ENCODE data around the gene S100A11. TPM values are rescaled to one million over a fixed set of nuclear protein-coding genes. Genes with fewer than 3 reads are reported as not detected.

Gene S100A11
- total RNA-seq, 1 donor from 2014 or later = 295 TPM

DNA sequence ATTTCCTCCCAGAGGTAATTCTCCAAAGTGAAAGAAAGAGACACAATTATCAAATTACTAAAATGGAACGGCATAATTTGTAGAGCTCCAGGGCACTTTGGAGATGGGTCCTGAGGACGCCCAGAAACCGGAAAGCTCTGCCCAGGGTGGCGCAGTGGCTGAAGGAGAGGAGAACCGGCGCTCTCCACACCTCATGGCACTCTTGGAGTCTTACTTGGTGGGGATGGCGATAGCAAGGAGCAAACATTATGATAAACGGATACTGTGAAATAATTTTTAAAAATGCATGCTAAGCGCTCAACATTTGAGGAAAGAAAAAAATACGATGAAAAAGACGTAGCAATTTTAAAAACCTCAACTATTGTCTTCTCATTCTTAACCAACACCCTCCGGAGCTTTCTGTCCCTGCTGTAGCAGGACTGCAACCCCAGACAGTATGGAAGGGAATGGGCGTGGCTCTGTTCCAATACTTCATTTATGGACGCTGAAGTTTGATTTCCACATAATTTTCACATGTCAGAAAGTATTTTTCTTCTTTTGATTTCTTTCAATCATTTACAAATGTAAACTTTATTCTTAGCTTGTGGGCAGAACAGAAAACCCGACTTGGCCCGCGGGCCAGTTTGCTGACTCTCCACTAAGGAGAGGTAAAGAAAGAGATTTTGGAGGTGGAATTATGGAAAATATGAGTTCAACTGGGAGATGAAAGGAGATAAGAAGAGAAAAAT lies 1.1 kb downstream of the S100A11 start:
- Mint-ChIP-seq H3K9me3 (no peaks in the 10 kb centered on the region), H3K27ac (peak overlapping the region; percentile 97), H3K27me3 (ENCODE audit: low read depth) (no peaks in the 10 kb centered on the region), H3K4me3 (ENCODE audit: low read depth) (peak overlapping the region; percentile 99), H3K36me3 (ENCODE audit: low read depth) (peaks cover 53% of the 10 kb centered on the region), H3K4me1 (ENCODE audit: low read depth) (peaks cover 28% of the 10 kb centered on the region)
- intact Hi-C loops (cut with micrococcal nuclease) = loop anchor here (1.0 to 10.0 kb wide), 4 partner anchors 13 to 581 kb away; partner anchors contain the start of gene POGZ
- no peak for DNase-seq (ENCODE audit: low spot score)

GRCh38 chr1:152034654-152035538 lies 1.9 kb downstream of the S100A11 start:
- DNase-seq (ENCODE audit: low spot score) = peak; percentile 66
- Mint-ChIP-seq H3K27me3 (ENCODE audit: low read depth) (no peaks in the 10 kb centered on the region), H3K4me1 (ENCODE audit: low read depth) (peaks cover 32% of the 10 kb centered on the region), H3K9me3 (no peaks in the 10 kb centered on the region), H3K4me3 (ENCODE audit: low read depth) (peak overlapping the region; percentile 99), H3K36me3 (ENCODE audit: low read depth) (peaks cover 58% of the 10 kb centered on the region), H3K27ac (peak overlapping the region; percentile 97)
- intact Hi-C loops (cut with micrococcal nuclease) = loop anchor here (1.0 to 10.0 kb wide), 4 partner anchors 13 to 580 kb away; partner anchors contain the start of gene POGZ

DNA sequence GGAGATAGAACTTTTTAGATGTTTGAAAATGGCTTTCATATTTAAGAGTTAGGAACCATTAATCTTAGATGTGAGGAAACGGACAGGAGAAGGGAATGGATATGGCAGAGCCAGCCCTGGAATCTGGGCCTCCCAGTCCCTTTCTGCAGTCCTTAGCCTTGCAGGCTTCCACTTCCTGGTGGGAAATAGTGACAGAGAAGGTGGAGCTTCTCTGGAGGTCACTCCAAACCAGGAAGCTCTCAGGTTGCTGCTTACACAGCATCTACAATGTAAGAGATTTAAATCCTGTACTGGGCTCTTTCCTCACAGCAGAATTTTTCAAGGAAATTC lies 2.5 kb downstream of the S100A11 start:
- Mint-ChIP-seq H3K9me3 (no peaks in the 10 kb centered on the region), H3K4me1 (ENCODE audit: low read depth) (peaks cover 36% of the 10 kb centered on the region), H3K4me3 (ENCODE audit: low read depth) (peak overlapping the region; percentile 99), H3K27ac (peak overlapping the region; percentile 97), H3K27me3 (ENCODE audit: low read depth) (no peaks in the 10 kb centered on the region), H3K36me3 (ENCODE audit: low read depth) (peaks cover 63% of the 10 kb centered on the region)
- no peak for DNase-seq (ENCODE audit: low spot score)
- intact Hi-C loops (cut with micrococcal nuclease) = loop anchor here (2.0 to 10.0 kb wide), 3 partner anchors 39 to 579 kb away; partner anchors contain the start of gene POGZ

GRCh38 chr1:152029929-152030211 lies 6.9 kb downstream of the S100A11 start:
- H3K4me3 Mint-ChIP-seq (ENCODE audit: low read depth) = no peak overlapping the region
- DNase-seq (ENCODE audit: low spot score) = no peak
- H3K4me1 Mint-ChIP-seq (ENCODE audit: low read depth) = peaks cover 37% of the 10 kb centered on the region
- no peak overlapping the region for H3K27ac Mint-ChIP-seq
- intact Hi-C loops (cut with micrococcal nuclease) = loop anchor here (10.0 kb wide), 1 partner anchor 575 kb away; the partner anchor contains the start of gene POGZ
- H3K9me3 Mint-ChIP-seq = no peaks in the 10 kb centered on the region
- H3K36me3 Mint-ChIP-seq (ENCODE audit: low read depth) = peaks cover 56% of the 10 kb centered on the region
- no peaks in the 10 kb centered on the region for H3K27me3 Mint-ChIP-seq (ENCODE audit: low read depth)

- Mint-ChIP-seq H3K36me3 (ENCODE audit: low read depth) (peaks cover 53% of the 10 kb centered on the region), H3K27me3 (ENCODE audit: low read depth) (no peaks in the 10 kb centered on the region), H3K9me3 (no peaks in the 10 kb centered on the region), H3K27ac (peak overlapping the region; percentile 14), H3K4me1 (ENCODE audit: low read depth) (peaks cover 33% of the 10 kb centered on the region), H3K4me3 (ENCODE audit: low read depth) (no peak overlapping the region)
- intact Hi-C loops (cut with micrococcal nuclease) = no loop called here
- DNase-seq (ENCODE audit: low spot score) = no peak
Observed at GRCh38 chr1:152029144-152029928, 7.5 kb downstream of the S100A11 start.

GRCh38 chr1:152026895-152027294 lies 9.9 kb downstream of the S100A11 start:
- intact Hi-C loops (cut with micrococcal nuclease) = no loop called here
- H3K9me3 Mint-ChIP-seq = no peaks in the 10 kb centered on the region
- no peak for DNase-seq (ENCODE audit: low spot score)
- peaks cover 5% of the 10 kb centered on the region for H3K27me3 Mint-ChIP-seq (ENCODE audit: low read depth)
- H3K4me3 Mint-ChIP-seq (ENCODE audit: low read depth) = no peak overlapping the region
- H3K36me3 Mint-ChIP-seq (ENCODE audit: low read depth) = peaks cover 29% of the 10 kb centered on the region
- no peak overlapping the region for H3K27ac Mint-ChIP-seq
- peaks cover 21% of the 10 kb centered on the region for H3K4me1 Mint-ChIP-seq (ENCODE audit: low read depth)

- H3K27ac Mint-ChIP-seq = no peak overlapping the region
- no peak overlapping the region for H3K4me3 Mint-ChIP-seq (ENCODE audit: low read depth)
- H3K9me3 Mint-ChIP-seq = no peaks in the 10 kb centered on the region
- intact Hi-C loops (cut with micrococcal nuclease) = no loop called here
- peaks cover 7% of the 10 kb centered on the region for H3K4me1 Mint-ChIP-seq (ENCODE audit: low read depth)
- peaks cover 7% of the 10 kb centered on the region for H3K27me3 Mint-ChIP-seq (ENCODE audit: low read depth)
- H3K36me3 Mint-ChIP-seq (ENCODE audit: low read depth) = peaks cover 7% of the 10 kb centered on the region
- no peak for DNase-seq (ENCODE audit: low spot score)
Observed at GRCh38 chr1:152024223-152024622, 12.6 kb downstream of the S100A11 start.

DNA sequence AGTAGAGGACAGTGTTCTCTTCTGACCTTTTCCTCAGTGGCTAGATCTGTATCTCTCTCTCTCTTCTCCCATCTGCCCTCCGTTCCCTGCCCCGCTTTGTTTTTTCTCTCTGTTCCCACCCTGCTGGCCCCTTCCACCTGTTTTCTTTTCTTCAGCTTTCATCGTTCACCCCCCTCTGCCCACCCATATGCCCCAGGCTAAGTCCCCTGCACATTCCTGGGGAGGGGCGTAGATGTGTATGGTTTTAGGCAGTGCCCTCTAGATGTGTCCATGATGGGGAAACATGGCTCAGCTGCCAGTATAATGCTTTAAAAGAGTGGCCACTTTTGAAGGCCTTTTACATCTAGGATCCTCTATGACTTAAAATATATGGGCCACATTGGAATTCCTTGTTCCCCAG lies 13.6 kb downstream of the S100A11 start:
- Mint-ChIP-seq H3K4me3 (ENCODE audit: low read depth) (no peak overlapping the region), H3K36me3 (ENCODE audit: low read depth) (no peaks in the 10 kb centered on the region), H3K4me1 (ENCODE audit: low read depth) (peaks cover 2% of the 10 kb centered on the region), H3K27me3 (ENCODE audit: low read depth) (peaks cover 7% of the 10 kb centered on the region), H3K9me3 (no peaks in the 10 kb centered on the region), H3K27ac (no peak overlapping the region)
- intact Hi-C loops (cut with micrococcal nuclease) = no loop called here
- no peak for DNase-seq (ENCODE audit: low spot score)

DNA sequence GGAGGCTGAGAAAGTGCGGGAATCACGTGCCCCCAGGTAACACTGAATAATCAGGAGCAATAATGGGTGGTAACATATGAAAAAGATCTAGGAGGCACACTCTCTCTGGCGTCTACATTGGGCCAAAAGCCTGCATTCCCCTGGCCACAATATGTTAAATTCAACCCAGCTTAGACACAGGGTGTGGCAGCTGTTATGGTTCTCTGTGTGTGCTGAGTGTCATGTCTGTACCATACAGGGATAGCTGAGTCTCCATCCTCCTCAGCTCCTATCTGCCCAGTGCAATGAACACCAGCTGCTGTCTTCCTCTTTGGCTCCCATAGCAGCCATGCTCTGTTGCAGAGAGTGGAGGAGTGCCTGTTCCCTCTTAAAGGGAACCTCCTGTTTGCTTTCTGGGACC lies 14.3 kb downstream of the S100A11 start:
- Mint-ChIP-seq H3K36me3 (ENCODE audit: low read depth) (no peaks in the 10 kb centered on the region), H3K4me1 (ENCODE audit: low read depth) (peaks cover 2% of the 10 kb centered on the region), H3K27me3 (ENCODE audit: low read depth) (peaks cover 9% of the 10 kb centered on the region), H3K27ac (no peak overlapping the region), H3K9me3 (no peaks in the 10 kb centered on the region), H3K4me3 (ENCODE audit: low read depth) (no peak overlapping the region)
- intact Hi-C loops (cut with micrococcal nuclease) = no loop called here
- DNase-seq (ENCODE audit: low spot score) = no peak

DNA sequence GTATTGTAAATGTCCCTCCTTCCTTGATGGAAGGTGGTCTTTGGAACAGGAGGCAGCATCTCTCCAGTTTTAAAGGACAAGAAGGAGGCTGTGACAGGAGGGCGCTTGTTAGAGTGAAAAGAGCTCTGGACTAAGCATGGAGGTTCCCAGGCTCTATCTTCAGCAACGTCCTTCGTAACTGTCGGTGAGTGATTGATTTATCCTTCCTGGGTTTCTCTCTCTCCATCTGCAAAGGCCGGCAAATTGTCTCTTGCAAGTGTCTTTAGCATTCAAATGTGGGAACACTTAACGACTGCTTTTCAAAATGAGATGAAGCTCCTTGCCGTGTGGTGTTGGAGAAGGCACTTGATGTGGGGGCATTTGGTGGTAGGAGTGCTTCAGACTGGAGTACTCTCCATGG lies 15.2 kb downstream of the S100A11 start:
- Mint-ChIP-seq H3K36me3 (ENCODE audit: low read depth) (no peaks in the 10 kb centered on the region), H3K27me3 (ENCODE audit: low read depth) (peaks cover 15% of the 10 kb centered on the region), H3K4me3 (ENCODE audit: low read depth) (no peak overlapping the region), H3K9me3 (no peaks in the 10 kb centered on the region), H3K27ac (no peak overlapping the region), H3K4me1 (ENCODE audit: low read depth) (peaks cover 2% of the 10 kb centered on the region)
- intact Hi-C loops (cut with micrococcal nuclease) = no loop called here
- no peak for DNase-seq (ENCODE audit: low spot score)

DNA sequence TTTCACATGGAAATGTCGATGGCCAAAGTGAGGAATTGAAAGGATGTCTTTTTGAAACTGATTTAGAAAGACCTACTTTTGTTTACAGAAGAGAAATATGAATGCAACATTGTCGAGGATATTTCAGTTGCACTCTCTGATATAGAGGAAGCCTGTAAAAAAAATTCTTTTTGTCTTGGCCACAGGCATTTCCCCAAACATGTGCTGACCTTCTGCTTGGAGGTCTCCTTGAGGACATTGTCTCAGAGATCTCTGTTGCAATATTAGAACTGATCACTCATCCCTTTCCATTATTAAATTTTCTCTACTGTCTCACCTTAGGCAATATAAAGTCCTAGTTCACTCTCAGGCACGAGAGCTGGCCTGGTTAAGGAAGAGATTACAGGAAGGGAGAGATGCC lies 16.0 kb downstream of the S100A11 start:
- Mint-ChIP-seq H3K9me3 (no peaks in the 10 kb centered on the region), H3K36me3 (ENCODE audit: low read depth) (no peaks in the 10 kb centered on the region), H3K27ac (no peak overlapping the region), H3K4me1 (ENCODE audit: low read depth) (peaks cover 2% of the 10 kb centered on the region), H3K4me3 (ENCODE audit: low read depth) (no peak overlapping the region), H3K27me3 (ENCODE audit: low read depth) (peaks cover 17% of the 10 kb centered on the region)
- intact Hi-C loops (cut with micrococcal nuclease) = no loop called here
- no peak for DNase-seq (ENCODE audit: low spot score)

DNA sequence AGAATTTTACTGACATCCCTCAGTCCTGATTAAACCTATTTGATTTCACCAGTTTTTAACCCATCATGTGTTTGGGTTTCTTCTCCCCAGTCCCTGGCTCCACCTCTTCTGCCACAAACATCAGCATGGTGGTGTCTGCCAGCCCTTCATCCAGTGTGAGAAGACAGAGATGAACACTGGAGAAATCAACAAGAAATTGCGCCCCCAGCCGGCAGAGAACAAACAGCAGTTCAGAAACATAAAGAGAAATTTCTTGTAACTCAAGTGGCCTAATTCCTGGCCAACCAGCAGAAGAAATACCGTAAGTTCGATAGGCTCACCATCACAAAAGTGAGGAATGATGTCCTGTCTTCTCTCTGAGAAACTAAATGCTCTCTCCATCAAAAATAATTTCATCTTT lies 18.3 kb downstream of the S100A11 start:
- H3K36me3 Mint-ChIP-seq (ENCODE audit: low read depth) = no peaks in the 10 kb centered on the region
- H3K9me3 Mint-ChIP-seq = no peaks in the 10 kb centered on the region
- intact Hi-C loops (cut with micrococcal nuclease) = no loop called here
- DNase-seq (ENCODE audit: low spot score) = no peak
- no peak overlapping the region for H3K4me3 Mint-ChIP-seq (ENCODE audit: low read depth)
- peaks cover 33% of the 10 kb centered on the region for H3K27me3 Mint-ChIP-seq (ENCODE audit: low read depth)
- H3K27ac Mint-ChIP-seq = no peak overlapping the region
- peaks cover 6% of the 10 kb centered on the region for H3K4me1 Mint-ChIP-seq (ENCODE audit: low read depth)
